HL-60/S4 (cell line): ENCODE data around the gene ARMC7.
"Not testable (repeated sequence)": the region's sequence is repeated elsewhere in the genome, so short reads cannot be mapped to it uniquely, and the experiment has no call there.

Experiments used
- in situ Hi-C: fragments of 300-500 bp; cut with MboI; formaldehyde crosslinking; loops from 2 replicates; pipeline ENCODE4 v1.14.3; 2022; ENCODE audit warnings: low sequenced_read_pairs

The ARMC7 gene

GRCh38 chr17:75152523-75152921 is 42.8 kb downstream of the ARMC7 start:
- in situ Hi-C loops: no loop called here

GRCh38 chr17:75152922-75153779 is 43.4 kb downstream of the ARMC7 start:
- in situ Hi-C loops: no loop called here

GRCh38 chr17:75153780-75154194 is 44.0 kb downstream of the ARMC7 start:
- in situ Hi-C loops: no loop called here

- in situ Hi-C loops: no loop called here
These were observed 44.7 kb downstream of the ARMC7 start, which contains the start of gene JPT1 for GRCh38 chr17:75154195-75155106. TSS of gene JPT1 (minus strand) at chr17:75154512. CDS start at chr17:75154397, 115 bp downstream.

- in situ Hi-C loops: no loop called here
These were observed 45.4 kb downstream of the ARMC7 start for GRCh38 chr17:75155191-75155601.

GRCh38 chr17:75158480-75158879 is 48.7 kb downstream of the ARMC7 start:
- in situ Hi-C loops: not testable (repeated sequence)

- in situ Hi-C loops: no loop called here
These were observed 49.6 kb downstream of the ARMC7 start for GRCh38 chr17:75159196-75160031.

GRCh38 chr17:75160211-75160610 is 50.4 kb downstream of the ARMC7 start:
- in situ Hi-C loops: no loop called here

- in situ Hi-C loops: no loop called here
These were observed 53.3 kb downstream of the ARMC7 start for GRCh38 chr17:75163074-75163473.

GRCh38 chr17:75164606-75165005 is 54.8 kb downstream of the ARMC7 start:
- in situ Hi-C loops: not testable (repeated sequence)

GRCh38 chr17:75168998-75169397 is 59.2 kb downstream of the ARMC7 start:
- in situ Hi-C loops: no loop called here

GRCh38 chr17:75173526-75173925 is 63.8 kb downstream of the ARMC7 start:
- in situ Hi-C loops: no loop called here

GRCh38 chr17:75174996-75175395 is 65.2 kb downstream of the ARMC7 start:
- in situ Hi-C loops: no loop called here

- in situ Hi-C loops: no loop called here
These were observed 66.9 kb downstream of the ARMC7 start for GRCh38 chr17:75176625-75177024.

- in situ Hi-C loops: no loop called here
These were observed 68.7 kb downstream of the ARMC7 start for GRCh38 chr17:75178453-75178852.
